ENCODE data around the gene IRF1. TPM values are rescaled to one million over a fixed set of nuclear protein-coding genes. Genes with fewer than 3 reads are reported as not detected.

IRF1 gene
- total RNA-seq, 2 donors from 2014 or later, result 5.6 to 7.3 TPM

DNA sequence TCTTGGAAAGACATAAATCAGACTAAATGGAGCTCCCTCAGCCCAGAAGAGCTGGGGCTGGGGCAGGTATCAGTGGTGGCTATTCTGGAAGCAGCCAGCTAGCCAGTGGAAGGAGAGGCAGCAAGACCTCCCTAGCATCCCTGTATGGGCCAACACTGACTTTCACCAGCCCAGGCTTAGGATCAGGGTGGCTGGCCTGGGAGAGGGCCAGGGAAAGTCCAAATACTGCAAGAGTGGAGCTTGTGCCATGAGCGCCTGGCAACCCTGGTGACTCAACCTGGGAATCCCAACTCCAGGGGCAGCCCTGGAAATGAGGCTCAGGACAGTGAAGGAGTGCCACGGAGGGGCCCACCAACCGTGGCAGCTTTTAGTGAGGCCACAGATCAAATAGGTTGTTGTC lies 7.6 kb upstream of the IRF1 start:
- no peaks in the 10 kb centered on the region for H3K36me3 Mint-ChIP-seq (ENCODE audit: low read depth)
- H3K9ac ChIP-seq (ENCODE audit: extremely low read depth, low read length, poor library complexity, severe bottlenecking), result no peak overlapping the region
- 92% methylated on average over 3 of the region's 3 CpGs for WGBS, 2 experiments (ENCODE audit: insufficient coverage in 1 of 2, insufficient read length in 1 of 2)
- H3K27me3 ChIP-seq (ENCODE audit: control insufficient read depth, insufficient read depth, low read length, poor library complexity, severe bottlenecking), result peaks cover 6% of the 10 kb centered on the region
- peaks cover 14% of the 10 kb centered on the region for H3K4me1 Mint-ChIP-seq
- H3K4me3 ChIP-seq (ENCODE audit: low read length), result no peak overlapping the region
- DNase-seq, result no peak
- H3K36me3 ChIP-seq (ENCODE audit: control insufficient read depth, insufficient read depth, low read length), result no peaks in the 10 kb centered on the region
- peaks cover 9% of the 10 kb centered on the region for H3K27me3 Mint-ChIP-seq (ENCODE audit: insufficient read depth)
- H3K9me3 Mint-ChIP-seq, result no peaks in the 10 kb centered on the region
- TF ChIP-seq, protein P1, sequence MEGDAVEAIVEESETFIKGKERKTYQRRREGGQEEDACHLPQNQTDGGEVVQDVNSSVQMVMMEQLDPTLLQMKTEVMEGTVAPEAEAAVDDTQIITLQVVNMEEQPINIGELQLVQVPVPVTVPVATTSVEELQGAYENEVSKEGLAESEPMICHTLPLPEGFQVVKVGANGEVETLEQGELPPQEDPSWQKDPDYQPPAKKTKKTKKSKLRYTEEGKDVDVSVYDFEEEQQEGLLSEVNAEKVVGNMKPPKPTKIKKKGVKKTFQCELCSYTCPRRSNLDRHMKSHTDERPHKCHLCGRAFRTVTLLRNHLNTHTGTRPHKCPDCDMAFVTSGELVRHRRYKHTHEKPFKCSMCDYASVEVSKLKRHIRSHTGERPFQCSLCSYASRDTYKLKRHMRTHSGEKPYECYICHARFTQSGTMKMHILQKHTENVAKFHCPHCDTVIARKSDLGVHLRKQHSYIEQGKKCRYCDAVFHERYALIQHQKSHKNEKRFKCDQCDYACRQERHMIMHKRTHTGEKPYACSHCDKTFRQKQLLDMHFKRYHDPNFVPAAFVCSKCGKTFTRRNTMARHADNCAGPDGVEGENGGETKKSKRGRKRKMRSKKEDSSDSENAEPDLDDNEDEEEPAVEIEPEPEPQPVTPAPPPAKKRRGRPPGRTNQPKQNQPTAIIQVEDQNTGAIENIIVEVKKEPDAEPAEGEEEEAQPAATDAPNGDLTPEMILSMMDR (conservative IDR thresholded peaks at IDR 0.05), result no peak
- H3K4me1 ChIP-seq (ENCODE audit: control insufficient read depth, insufficient read depth, low read length), result no peaks in the 10 kb centered on the region
- H3K9me3 ChIP-seq (ENCODE audit: control insufficient read depth, low read length), result no peaks in the 10 kb centered on the region
- no peak overlapping the region for H3K27ac ChIP-seq (ENCODE audit: low read depth, low read length)
- H3K27ac Mint-ChIP-seq, result no peak overlapping the region
- H3K4me3 Mint-ChIP-seq, result no peak overlapping the region

DNA sequence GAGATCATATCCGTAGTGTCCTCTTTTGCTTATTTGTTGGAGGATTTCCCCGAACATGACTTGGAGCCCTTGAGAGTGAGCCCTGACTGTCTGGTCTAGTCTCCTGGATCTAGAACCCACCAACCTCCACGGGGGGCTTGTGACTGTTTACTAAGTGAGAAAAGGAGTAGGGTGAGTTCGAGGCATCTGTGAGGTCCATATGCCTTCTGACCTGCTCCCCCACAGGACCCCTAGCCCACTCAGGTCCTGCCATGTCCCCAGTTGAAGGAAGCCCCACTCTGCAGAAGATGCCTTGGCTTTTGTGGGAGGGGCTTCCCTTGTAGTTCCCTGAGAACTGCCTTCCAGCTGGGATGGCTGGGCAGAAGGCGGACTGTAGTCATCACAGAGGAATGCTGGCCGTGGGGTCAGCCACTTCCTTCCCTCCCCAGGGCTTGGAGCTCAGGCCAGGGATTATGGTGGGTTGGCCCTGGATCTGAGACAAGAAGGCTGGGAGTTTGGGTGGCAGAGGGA lies 7.0 kb upstream of the IRF1 start:
- no peak overlapping the region for H3K27ac ChIP-seq (ENCODE audit: low read depth, low read length)
- no peaks in the 10 kb centered on the region for H3K4me1 ChIP-seq (ENCODE audit: control insufficient read depth, insufficient read depth, low read length)

DNA sequence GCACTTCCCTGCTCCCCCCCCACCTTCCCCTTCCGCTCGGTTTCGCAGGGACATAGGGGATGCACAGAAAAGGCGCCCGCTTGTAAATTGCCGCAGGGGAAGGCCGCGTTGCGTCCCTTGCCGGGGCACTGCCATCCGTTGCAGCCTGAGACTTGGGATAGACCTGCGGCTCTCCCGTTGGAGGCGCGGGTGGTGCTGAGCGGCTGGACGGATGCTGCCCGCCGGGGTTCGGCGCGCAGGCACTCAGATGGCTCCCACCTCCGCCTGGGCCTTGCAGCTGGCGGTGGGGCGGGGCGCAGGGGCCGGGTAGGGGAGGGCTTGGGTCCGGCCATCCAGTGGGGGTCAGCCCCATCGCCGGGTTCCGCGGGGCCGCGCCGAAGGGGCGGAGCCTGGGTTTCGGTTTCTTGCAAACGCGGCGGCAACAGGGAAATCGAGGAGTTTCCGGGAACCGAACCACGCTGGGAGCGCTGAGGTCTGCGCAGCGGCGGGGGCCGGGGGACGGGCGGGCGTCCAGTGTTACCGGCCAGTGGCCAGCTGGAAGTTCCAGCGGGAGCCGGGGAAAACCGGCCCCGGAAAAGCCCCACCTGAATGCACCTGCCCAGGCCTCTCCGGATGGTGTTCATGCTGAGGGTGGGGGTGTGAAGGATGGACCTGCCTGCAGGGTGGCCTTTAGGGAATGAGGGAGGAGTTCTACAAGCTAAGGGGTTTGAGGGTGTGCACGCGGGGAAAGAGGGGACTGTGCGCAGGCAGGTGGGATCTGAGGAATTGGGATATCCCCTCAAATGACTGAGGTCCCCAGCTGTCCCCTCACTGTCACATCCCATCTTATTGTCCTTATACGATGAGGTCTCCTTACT lies 6.3 kb upstream of the IRF1 start:
- no peaks in the 10 kb centered on the region for H3K4me1 ChIP-seq (ENCODE audit: control insufficient read depth, insufficient read depth, low read length)
- DNase-seq, result peak; percentile 96
- H3K4me3 ChIP-seq (ENCODE audit: low read length), result peak overlapping the region; percentile 88
- no peaks in the 10 kb centered on the region for H3K9me3 Mint-ChIP-seq
- 2 to 7% methylated on average over 31 to 62 of the region's 62 CpGs for WGBS, 2 experiments (ENCODE audit: insufficient coverage in 1 of 2, insufficient read length in 1 of 2)
- peaks cover 19% of the 10 kb centered on the region for H3K27me3 Mint-ChIP-seq (ENCODE audit: insufficient read depth)
- peaks cover 18% of the 10 kb centered on the region for H3K4me1 Mint-ChIP-seq
- no peaks in the 10 kb centered on the region for H3K36me3 Mint-ChIP-seq (ENCODE audit: low read depth)
- no peaks in the 10 kb centered on the region for H3K9me3 ChIP-seq (ENCODE audit: control insufficient read depth, low read length)
- no peak overlapping the region for H3K27ac ChIP-seq (ENCODE audit: low read depth, low read length)
- peak overlapping the region; percentile 88 for H3K27ac Mint-ChIP-seq
- TF ChIP-seq, protein P1 (conservative IDR thresholded peaks at IDR 0.05), result no peak
- H3K36me3 ChIP-seq (ENCODE audit: control insufficient read depth, insufficient read depth, low read length), result no peaks in the 10 kb centered on the region
- H3K27me3 ChIP-seq (ENCODE audit: control insufficient read depth, insufficient read depth, low read length, poor library complexity, severe bottlenecking), result peaks cover 8% of the 10 kb centered on the region
- H3K9ac ChIP-seq (ENCODE audit: extremely low read depth, low read length, poor library complexity, severe bottlenecking), result peak overlapping the region; percentile 48
- H3K4me3 Mint-ChIP-seq, result peak overlapping the region; percentile 78

More for the DNA sequence above, 7.0 kb upstream of the IRF1 start:
- Histone ChIP-seq H3K9me3 (ENCODE audit: control insufficient read depth, low read length) (no peaks in the 10 kb centered on the region), H3K27me3 (ENCODE audit: control insufficient read depth, insufficient read depth, low read length, poor library complexity, severe bottlenecking) (peaks cover 8% of the 10 kb centered on the region), H3K36me3 (ENCODE audit: control insufficient read depth, insufficient read depth, low read length) (no peaks in the 10 kb centered on the region), H3K9ac (ENCODE audit: extremely low read depth, low read length, poor library complexity, severe bottlenecking) (no peak overlapping the region), H3K4me3 (ENCODE audit: low read length) (peak overlapping the region; percentile 88)
- H3K4me1 Mint-ChIP-seq, result peaks cover 14% of the 10 kb centered on the region
- H3K4me3 Mint-ChIP-seq, result peak overlapping the region; percentile 78
- peak; percentile 81 for DNase-seq
- no peaks in the 10 kb centered on the region for H3K9me3 Mint-ChIP-seq
- H3K27ac Mint-ChIP-seq, result peak overlapping the region; percentile 39
- H3K27me3 Mint-ChIP-seq (ENCODE audit: insufficient read depth), result peaks cover 14% of the 10 kb centered on the region
- WGBS, 2 experiments (ENCODE audit: insufficient coverage in 1 of 2, insufficient read length in 1 of 2), result 60 to 88% methylated on average over 2 to 6 of the region's 6 CpGs
- TF ChIP-seq, protein P1 (conservative IDR thresholded peaks at IDR 0.05), result no peak
- H3K36me3 Mint-ChIP-seq (ENCODE audit: low read depth), result no peaks in the 10 kb centered on the region

All from endodermal cell (in vitro differentiated cells).